ENCODE measurements around the gene EXOC6B.

- TF ChIP-seq EZH2 (IDR thresholded peaks at IDR 0.05; ENCODE audit: insufficient read depth, poor library complexity, severe bottlenecking): no peak
- TF ChIP-seq EZH2phosphoT487 (IDR thresholded peaks at IDR 0.05; ENCODE audit: insufficient read depth, low read depth): no peak
These were observed 115.2 kb downstream of the EXOC6B start for GRCh38 chr2:72710418-72711152.
